ENCODE results near the gene GRB7.
"Not testable (repeated sequence)": the region's sequence is repeated elsewhere in the genome, so short reads cannot be mapped to it uniquely, and the experiment has no call there.

Gene GRB7

DNA sequence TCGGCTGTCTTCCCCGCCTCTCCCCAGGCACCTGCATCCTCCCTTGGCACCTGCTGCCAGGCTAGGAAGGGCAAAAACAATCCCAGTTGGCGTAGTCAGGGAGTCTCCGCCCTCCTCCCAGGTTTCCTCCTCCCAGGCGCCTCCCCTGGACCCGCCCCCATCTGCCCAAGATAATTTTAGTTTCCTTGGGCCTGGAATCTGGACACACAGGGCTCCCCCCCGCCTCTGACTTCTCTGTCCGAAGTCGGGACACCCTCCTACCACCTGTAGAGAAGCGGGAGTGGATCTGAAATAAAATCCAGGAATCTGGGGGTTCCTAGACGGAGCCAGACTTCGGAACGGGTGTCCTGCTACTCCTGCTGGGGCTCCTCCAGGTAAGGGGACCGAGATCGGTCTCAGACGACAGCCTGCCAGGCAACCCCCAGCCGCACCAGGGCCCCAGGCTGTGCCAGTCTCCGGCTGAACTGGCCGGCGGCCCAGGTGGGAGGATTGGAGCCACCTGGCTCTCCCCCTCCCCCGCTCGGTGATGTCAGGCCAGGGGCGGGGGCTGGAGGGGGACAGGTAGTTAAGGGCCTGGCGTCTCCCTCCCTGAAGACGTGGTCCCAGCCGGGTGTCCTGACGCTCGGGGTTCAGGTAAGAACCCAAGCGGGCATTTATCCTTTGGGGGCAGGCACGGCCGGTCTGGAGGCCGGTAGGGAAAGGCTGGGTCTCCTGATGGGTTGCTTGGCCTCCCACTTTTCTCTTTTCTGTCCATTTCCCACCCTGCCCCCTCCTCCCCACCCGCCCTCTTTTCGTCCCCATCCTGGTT, at the start of gene GRB7:
GRB7 (plus strand) TSS at position 179 of the 808 bp plus-strand sequence. CDS start 4,364 bp downstream, outside the sequence.
- DNase-seq, result no peak

DNA sequence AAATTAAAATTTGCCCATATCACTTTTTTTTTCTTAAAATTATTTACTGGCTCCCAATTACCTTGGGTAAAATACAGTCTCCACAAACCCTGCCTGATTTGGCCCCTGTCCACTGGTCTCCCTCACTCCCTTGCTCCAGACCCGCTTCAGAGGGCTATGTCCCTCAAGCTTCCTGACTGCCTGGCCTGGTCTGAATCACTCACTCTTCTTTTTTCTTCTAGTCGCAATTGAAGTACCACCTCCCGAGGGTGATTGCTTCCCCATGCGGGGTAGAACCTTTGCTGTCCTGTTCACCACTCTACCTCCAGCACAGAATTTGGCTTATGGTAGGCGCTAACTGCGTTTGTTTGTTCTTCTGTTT, 49.3 kb upstream of the GRB7 start:
- no peak for DNase-seq

GRCh38 chr17:39688945-39689344, 48.8 kb upstream of the GRB7 start:
- DNase-seq, result no peak

DNA sequence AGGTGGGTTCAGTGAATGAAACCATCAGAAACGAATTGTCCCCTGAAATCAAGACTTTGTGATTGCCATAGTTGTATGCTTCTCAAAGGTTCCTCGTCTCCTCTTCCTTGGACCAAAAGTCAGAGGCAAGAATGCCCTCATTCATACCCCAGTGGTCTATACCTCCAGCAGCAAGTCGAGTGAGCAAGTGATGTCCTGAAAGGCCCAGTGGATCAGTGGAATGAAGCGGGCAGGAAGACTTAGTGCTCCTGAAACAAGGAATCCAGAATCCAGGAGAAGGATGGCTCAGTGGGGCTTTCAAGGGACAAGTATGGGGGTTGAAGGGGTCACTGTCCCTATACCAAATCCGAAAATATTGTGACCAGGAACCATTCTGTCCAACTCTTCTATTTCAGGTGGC, 43.1 kb upstream of the GRB7 start:
- DNase-seq, result no peak

GRCh38 chr17:39695089-39695474, 42.7 kb upstream of the GRB7 start:
- no peak for DNase-seq

- DNase-seq, result no peak
Observed at GRCh38 chr17:39696731-39697130, 41.0 kb upstream of the GRB7 start.

DNA sequence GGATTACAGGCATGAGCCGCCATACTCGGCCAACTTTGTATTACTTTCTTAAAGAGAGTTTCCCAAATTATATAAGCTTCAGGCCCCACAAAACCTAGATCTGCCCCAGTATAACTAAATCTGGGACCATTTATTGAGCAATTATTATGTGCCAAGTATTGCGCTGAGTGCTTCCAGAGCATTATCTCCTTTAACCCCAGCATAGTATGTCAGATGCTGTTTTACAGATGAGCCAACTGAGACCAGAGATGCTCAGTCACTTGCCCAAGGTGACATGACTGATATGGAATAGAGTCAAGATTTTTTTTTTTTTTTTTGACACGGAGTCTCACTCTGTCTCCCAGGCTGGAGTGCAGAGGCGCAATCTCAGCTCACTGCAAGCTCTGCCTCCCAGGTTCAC, 39.8 kb upstream of the GRB7 start:
- DNase-seq, result no peak

DNA sequence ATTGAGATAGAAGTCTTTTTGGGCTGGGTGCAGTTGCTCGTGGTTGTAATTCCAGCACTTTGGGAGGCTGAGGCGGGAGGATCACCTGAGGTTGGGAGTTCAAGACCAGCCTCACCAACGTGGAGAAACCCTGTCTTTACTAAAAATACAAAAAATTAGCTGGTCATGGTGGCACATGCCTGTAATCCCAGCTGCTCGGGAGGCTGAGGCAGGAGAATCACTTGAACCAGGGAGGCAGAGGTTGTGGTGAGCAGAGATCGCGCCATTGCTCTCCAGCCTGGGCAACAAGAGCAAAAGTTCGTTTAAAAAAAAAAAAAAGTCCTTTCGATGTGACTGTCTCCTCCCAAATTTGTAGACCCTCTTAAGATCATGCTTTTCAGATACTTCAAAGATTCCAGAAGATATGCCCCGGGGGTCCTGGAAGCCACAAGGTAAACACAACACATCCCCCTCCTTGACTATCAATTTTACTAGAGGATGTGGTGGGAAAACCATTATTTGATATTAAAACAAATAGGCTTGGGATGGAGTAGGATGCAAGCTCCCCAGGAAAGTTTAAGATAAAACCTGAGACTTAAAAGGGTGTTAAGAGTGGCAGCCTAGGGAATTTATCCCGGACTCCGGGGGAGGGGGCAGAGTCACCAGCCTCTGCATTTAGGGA, 38.5 kb upstream of the GRB7 start:
- not testable (repeated sequence) for DNase-seq

DNA sequence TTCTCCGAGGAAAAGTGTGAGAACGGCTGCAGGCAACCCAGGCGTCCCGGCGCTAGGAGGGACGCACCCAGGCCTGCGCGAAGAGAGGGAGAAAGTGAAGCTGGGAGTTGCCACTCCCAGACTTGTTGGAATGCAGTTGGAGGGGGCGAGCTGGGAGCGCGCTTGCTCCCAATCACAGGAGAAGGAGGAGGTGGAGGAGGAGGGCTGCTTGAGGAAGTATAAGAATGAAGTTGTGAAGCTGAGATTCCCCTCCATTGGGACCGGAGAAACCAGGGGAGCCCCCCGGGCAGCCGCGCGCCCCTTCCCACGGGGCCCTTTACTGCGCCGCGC, 38.0 kb upstream of the GRB7 start, which contains the start of gene ERBB2:
ERBB2 (plus strand) TSS at position 247 of the 330 bp plus-strand sequence. CDS start 175 bp downstream, outside the sequence.
- no peak for DNase-seq

- no peak for DNase-seq
Observed at GRCh38 chr17:39700148-39700987, 37.4 kb upstream of the GRB7 start.

- no peak for DNase-seq
Observed at GRCh38 chr17:39701012-39701783, 36.5 kb upstream of the GRB7 start.

DNA sequence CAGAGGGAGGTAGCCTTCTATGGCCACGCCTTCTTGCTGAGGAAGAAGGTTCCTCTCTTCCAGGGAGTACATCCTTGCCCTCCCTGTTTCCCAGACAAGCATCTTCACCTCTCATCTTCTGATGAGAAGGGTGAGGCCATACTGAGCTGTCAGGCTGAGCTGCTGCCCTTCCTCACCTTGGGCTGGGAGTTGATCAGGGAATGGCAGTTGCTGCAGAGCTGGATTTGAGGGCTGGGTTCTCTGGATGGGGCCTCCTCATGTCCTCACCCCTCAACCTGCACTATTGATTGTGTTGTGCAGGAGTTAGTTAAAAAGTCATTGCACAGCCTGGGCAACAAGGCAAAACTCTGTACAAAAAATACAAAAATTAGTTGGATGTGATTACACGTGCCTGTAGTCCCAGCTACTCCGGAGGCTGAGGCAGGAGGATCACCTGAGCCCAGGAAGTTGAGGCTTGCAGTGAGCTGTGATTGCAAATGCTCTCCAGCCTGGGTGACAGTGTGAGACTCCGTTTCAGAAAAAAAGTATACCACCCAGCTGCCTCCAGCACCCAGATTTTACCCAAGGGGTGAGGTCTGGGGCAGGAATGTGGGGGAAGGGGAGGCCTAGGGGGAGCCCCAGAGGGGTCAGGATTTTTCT, 35.8 kb upstream of the GRB7 start:
- no peak for DNase-seq

GRCh38 chr17:39702901-39703893, 34.5 kb upstream of the GRB7 start:
- no peak for DNase-seq

GRCh38 chr17:39703913-39704312, 33.8 kb upstream of the GRB7 start:
- no peak for DNase-seq

- no peak for DNase-seq
Observed at GRCh38 chr17:39704821-39705551, 32.8 kb upstream of the GRB7 start.

GRCh38 chr17:39705786-39706348, 31.9 kb upstream of the GRB7 start:
- DNase-seq, result no peak

GRCh38 chr17:39706383-39706782, 31.4 kb upstream of the GRB7 start:
- DNase-seq, result no peak

DNA sequence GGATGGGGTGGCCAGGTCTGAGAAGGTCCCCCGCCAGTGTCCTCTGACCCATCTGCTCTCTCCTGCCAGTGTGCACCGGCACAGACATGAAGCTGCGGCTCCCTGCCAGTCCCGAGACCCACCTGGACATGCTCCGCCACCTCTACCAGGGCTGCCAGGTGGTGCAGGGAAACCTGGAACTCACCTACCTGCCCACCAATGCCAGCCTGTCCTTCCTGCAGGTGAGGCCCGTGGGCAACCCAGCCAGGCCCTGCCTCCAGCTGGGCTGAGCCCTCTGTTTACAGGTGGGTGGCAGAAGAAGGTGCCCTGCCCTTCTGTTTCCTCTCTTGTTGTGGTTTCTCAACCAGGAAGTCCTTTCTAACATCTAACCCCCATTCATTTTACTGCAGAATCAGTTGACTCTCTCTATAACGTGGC, 30.8 kb upstream of the GRB7 start:
- DNase-seq, result peak; percentile 23

DNA sequence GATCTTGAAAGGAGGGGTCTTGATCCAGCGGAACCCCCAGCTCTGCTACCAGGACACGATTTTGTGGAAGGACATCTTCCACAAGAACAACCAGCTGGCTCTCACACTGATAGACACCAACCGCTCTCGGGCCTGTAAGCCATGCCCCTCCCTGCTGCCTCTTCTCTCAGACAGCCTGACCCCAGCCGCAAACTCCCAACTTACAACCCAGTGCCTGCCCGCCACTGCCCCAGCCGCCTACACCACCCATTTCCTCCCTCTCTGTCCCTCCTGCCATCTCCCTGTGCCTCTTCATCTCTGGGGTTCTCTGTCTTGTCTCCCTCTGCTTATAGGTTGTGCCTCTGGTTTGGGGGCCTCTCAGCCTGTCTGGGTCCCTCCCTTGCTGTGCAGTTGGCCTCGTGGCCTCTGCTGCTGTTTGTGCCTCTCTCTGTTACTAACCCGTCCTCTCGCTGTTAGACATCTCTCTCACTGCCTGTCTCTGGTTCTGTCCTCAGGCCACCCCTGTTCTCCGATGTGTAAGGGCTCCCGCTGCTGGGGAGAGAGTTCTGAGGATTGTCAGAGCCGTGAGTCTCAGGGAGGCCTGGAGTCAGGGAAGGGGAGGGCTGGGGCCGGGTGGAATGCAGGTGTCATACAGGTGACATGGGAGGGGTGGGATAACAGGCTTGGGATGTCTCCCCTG, 28.3 kb upstream of the GRB7 start:
- no peak for DNase-seq

Data from CD4-positive, alpha-beta T cell treated with Interleukin-21 for 1 hour (primary cell).